ENCODE measurements around the gene IQSEC2.

The IQSEC2 gene

DNA sequence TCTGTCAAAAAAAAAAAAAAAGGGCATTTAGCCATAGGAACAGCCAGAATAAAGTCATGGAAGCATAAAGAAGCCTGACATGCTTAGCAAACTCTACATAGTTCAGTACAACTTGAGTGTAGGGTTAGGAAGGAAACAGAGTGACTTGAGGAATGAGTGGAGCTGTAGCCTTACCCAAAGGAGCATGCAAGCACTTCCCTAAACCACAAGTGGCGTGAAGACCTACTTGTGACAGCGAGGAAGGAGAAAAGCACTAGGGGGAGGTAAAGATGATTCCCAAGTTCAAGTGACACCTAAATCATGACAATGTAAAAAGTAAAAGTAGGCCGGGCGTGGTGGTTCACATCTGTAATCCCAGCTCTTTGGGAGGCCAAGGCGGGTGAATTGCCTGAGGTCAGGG, 21.8 kb upstream of the IQSEC2 start:
- no peak for DNase-seq

DNA sequence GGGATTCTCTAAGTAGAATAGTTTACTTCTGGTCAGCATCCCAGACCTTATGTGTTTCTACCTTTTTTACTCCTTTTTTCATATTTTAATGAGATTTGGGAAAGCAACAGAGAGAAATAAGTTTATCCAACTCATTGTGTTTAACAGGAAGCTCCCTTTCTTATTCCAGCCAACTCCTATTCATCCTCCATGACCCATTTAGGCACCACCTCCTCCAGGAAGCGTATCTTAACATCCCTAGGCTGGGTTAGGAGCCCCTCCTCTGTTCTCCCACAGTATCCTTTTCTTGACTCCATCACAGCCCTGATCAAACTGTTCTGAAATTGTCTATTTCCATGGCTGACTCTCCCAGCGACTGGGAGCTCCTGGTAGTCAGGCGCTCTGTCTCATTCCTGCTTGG, 18.8 kb upstream of the IQSEC2 start:
- DNase-seq = no peak

DNA sequence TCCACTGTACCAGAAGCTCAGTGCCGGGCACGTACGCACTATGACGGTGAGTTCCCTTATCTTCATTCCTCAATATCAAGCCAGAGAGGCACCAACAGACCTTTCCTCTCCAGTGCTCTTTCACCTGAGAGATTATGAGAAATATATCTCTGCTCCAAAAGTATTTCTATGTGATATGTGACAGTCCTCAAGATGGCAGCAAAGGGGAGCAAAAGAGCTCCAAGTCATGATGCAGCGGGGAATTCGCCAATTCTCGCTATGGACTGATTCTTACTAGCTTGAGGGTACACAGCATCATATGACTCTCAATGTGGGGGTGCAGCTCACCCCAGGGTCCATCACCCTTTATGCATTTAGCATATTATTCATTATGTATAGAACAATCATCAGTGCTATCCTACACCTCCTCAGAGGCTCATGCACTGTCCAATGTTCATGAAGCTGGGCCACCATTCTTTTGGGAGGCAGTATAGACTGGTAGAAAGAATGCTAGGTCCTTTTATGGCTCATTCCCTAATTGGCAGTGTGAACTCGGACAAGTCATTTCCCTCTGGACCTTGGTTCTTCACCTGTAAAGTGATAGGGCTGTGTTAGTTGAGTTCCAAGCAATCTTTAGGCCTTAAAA, 12.8 kb upstream of the IQSEC2 start:
- no peak for DNase-seq

DNA sequence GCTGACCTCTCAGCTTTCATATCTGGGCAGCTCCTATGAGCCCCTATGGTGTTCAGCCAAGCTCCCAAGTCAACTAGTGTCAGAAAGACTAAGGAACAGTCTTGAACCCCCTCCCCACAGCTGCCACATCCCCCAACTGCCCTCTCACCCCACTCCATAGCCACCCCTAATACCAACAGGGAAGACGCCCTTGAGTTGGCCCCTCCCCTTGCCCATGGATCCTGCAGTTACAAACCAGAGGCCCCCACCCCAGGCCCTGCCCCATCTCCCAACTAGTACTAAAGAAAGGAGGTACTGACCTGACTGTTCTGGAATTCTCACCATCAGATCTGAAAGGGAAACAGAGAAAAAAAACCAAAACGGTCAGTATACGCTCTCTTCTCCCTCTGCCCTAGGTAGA, 10.2 kb upstream of the IQSEC2 start:
- no peak for DNase-seq

DNA sequence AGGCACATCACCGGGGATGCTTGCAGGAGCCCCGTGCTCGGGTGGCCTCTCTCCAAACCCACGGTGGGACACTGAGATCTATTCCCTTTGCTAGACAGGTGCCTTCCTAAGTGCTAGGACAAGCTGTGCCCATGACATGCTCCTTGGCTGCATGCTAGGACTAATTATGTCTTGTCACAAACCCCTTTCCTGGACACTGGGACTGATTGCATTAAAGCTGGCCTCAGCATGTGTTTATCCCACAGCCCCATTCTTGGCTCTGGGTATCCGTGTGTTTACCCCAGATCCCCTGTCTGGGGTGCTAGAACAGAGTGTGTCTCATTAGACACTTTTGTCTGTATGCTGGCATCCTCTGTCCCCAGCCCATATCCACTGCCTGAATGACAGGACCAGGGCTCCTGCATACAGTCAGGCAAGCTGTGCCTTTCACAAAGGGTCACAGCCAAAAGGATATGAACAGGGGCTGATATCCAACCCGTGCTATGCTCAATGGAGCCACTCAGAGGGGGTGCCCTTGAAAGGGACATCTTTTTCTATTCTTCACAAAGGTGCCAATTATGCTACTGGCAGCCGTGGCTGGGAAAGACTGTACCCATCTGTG, 9.2 kb upstream of the IQSEC2 start:
- no peak for DNase-seq

DNA sequence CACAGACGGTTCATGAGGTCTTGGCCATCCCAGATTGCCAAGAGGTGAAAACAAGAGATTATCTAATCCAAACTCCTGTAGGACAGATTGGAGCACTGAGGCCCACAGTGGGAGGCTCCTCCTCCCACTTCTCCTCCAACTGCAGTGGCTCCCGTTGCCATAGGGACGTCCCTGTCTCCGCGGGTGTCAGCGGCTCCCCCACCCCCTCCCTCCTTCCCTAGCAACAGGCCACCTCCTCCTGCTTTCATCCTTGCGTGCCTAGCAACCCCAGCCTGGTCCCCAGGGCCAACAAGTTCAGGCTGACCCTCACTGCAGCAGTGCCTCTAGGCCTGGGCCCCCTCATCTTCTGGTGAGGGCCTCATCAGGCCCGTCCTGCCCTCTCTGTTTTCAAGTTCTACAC, 6.8 kb upstream of the IQSEC2 start:
- peak; percentile 50 for DNase-seq

DNA sequence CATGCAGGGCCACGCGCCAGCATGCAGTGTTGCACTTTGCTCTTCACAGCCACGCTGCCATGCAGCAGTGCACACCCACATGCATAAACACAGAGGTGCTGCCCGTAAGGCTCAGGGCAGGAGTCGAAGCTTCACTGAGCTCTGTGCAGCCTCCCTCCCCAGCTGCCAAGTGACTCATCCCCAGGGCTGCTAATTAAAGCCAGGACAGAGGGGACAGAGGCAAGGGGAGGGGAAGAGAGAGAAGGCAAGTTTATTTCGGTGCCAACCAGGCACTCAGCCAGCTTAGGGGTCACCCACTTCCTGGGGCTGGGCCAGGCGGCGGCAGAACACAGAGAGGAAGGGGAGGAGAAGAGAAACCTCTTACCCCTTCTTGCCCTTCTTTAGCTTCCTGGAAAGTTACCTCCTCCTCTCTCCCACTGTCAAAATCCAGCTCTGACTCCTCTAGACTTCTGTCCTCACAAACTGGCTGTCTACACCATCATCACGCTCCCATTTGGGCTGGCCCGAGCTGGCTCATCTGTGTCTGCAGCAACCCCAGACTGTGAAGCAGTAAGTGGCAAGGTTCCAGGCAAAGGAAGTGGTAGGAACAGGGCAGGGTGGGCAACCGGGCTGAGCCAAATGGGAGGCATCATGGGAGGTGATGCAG, 6.2 kb upstream of the IQSEC2 start:
- no peak for DNase-seq

DNA sequence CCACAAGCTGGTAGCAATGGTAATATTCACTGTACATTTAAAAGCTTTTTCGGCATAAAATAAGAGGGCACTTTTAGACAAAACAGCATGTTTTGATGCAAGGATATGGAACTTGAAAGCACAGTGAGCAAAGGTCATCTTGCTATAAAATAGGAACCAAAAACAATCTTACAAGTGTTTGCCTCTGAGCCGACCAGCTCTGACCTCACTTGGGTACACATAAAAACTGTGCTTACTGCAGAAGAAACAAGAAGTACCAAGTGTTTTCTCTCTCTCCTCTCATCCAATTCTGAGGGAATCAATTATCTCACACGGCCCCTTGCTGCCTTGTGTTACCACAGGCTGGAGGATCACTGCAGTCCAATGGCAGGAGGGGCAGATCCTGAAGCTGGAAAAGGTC, 4.8 kb upstream of the IQSEC2 start:
- DNase-seq = no peak

DNA sequence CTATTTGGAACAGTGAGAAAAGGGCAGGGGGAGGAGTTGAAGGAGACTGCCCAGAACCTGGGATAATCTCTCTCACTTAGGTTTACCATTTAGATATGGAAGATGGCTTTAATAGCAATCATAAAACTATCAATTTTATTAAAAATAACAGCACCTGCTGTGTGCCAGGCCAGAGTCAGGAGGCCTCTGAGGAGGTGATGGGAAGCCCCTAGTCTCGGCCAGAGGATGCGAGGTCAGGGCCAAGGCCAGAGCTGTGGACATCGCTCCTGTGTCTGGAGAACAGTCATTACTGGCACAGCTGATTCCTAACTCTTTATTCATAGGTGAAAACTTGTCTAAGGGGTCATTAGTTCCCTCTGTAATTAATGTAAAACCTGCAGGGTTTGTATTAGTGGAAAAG, 4.2 kb upstream of the IQSEC2 start:
- no peak for DNase-seq

DNA sequence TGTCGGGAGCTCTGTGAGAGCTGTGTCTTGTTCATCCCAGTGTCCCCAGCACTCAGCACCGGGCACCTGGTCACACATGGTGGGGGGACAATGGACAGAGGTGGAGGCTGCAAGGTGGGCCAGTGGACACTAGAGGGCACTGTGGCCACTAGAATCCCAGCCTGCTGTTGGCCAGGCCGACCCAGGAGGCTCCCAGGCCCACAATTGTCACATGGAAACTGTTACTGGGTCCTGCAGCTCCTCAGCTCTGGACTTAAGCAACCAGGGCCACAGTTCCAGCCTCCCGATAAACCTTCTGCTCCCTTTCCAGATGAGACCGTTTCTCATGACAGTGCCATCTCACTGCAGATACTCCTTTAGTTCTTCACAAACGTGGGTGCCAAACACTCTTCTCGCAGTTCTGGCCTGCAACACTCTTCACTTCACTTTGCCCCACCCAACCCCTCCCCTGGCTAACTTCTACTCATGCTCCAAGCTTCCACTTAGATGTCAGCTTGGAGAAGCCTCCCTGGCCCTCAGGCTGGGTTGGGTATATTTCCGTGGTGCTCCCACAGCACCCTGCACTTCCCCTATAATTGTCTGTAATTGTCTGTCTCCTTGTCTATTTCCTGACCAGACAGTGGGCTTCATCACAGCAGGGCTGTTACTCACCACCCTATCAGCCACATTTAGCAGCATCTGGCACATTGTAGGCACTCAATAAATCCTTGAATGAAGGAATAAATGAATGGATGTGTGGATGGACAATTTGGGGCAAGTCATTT, 3.5 kb upstream of the IQSEC2 start:
- no peak for DNase-seq

DNA sequence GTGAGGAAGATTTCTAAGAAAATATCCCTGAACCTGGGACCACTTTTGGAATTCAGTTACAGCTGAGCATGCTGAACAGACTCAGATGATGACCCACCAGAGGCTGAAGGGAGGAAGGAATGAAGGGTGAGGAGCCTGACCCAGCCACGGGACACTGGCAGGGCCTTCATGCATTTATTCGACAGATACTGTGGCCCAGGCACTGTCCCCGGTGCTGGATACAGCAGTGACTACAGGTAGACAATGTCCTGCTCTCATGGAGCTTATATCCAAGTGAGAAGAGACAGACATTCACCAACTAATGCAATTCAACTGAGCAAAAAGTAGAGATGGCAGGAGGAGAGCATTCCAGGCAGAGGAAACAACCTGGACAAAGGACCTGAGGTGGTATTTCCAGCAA, 2.2 kb upstream of the IQSEC2 start:
- DNase-seq = no peak

DNA sequence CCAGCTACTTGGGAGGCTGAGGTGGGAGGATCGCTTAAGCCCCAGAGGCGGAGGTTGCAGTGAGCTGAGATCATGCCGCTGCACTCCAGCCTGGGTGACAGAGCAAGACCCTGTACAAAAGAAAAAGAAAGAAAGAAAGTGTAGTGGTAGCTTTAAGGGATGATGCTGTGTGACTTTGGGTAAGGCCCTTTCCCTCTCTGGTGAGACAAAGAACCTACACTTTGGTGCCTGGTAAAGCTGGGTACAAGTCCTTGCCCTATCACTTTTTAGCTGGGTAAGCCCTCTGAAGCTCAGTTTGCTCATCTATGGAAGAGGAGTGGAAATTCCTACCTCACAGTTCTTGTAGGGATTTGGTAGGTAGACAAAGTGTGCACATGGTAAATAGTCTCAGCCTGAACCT, 1.7 kb upstream of the IQSEC2 start:
- no peak for DNase-seq

DNA sequence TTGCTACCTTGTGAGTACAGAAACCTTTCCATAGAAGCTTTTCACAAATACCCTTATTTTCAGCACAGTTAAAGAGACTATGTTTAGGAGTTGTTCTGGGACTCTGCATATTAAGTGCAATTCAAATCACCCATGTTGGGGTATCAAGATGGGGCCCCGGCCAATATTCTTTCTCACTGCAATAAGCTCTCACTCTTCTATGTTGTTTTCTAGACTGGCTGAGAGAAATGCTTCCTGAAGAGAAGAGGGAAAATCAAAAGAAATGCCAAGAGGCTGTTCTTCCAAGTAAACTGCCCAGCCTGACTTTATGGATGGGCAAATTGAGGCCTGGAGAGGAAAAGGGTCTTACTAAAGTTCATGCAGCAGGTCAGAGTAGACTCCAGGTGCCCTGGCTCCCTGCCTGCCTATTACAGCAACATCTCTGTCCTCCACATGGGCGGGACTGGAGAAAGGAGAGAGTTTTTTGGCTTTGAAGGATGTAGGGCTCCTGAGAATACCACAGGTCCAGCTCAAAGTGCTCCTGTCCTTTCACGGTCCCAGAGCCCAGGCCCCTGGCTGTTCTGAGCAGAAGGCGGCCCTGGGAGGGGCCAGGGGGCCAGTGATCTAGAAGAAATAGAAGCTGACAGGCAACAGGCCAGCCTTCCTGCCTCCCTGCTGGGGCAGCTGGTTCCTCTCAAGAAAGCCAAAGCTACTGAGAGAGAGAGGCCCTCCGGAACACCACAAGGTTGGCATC, 745 bp upstream of the IQSEC2 start:
- no peak for DNase-seq

DNA sequence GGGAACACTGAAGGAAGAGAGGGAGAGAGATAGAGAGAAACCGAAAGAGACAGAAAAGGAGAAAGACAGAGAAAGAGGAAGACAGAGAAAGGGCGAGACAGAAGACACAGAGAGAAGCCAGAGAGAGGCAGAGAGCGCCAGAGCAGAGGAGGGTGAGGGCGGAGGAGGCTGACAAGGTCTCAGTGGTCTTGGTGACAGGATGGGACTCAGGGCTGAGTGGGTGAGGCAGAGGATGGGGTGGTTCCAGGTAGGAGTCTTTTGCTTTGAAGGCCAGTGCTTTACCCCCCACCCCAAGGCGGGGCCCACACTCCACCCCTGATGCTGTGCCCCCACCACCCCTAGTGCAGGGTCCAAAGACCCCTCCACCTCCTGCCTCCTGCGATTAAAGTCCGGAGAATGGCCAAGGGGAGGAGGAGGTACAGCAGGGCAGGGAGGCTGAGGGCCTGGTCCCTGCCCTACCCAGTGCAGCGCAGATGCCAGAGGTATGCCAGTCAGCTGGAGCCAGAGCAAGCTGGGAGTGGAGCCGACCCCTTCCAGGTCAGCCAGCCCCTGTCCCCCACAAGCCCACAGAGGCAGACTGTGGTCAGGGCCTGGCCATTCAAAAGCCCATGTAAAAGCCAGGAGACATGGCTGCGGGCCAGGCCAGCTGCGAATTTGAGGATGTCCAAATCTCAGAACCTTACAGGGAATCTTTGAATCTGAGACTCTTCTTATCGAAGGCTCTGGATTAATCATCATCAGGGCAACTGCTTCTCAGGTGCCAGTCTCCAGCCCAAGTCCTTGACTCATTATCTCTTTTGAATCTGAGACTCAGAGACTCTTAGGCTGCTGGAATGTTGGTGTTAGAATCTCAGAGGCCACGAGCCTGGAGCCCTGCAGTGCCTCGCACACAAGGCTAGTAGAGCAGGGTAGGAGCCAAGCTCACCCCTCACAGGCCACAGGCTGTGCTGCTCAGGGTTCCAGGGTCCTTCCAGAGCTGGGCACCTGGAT, 758 bp downstream of the IQSEC2 start:
- DNase-seq = no peak

DNA sequence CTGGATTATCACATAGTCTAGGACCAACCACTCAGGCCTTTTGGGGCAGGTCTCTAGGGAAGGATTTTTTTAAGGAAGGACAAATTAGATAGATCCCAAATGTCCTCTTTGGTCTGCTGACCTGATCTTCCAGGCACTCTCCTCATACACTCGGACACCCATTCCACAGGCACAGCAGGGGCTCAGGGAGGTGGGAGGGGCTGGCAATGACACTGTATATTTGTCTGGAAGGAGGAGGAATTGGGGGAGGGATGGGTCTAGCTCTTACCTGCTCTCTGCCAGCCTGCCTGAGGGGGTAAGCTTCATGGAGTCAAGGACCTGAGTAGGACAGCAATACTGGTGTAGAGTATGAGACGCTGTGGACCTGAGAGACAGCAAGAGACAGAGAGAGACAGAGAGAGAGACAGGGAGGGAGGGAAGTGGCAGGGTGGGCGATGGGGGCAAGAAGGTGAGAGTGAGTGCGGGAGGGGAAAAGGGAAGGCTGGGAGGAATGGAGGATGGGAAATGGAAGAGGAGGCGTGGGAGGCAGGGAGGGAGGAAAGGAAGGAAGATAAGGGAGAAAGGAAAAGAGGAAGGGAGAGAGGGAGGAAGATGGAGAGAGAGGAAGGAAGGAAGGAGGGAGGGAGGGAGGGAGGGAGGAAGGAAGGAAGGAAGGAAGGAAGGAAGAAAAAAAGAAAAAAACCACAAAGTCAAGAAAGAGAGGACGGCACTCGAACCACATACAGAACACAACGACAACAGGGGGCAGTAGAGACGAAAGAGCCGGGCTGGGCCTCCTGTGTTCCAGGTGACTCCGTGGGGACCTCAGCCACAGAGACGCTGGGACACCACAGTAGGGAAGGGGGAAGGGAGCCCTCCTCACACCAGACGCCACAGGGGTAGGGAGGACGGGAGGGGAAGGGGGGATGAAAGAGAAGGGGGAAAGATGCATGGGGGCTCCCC, 1.8 kb downstream of the IQSEC2 start:
- no peak for DNase-seq

DNA sequence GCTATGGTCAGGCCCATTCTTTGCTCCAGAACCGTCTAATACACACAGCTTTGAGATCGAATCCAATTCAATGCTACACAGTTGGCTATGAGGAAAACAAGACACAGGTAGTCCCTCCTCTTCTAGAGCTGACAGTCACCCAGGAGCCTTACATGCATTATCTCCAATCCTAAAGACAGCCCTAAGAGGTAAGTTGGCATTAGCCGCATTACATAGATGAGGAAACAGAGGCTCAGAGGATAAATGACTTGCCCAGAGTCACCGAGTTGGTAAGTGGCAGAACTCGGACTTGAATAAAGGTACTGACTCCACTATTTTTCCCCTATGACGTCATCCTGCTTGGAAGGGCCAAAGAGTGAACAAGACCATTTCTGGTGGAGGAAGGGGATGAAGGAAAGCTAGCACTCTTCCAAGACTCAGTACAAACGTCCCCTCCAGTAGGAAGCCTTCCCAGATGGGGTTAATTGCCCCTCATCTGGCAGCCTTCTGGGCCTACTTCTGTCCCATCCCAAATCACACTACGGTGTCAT, 8.5 kb downstream of the IQSEC2 start:
- no peak for DNase-seq

DNA sequence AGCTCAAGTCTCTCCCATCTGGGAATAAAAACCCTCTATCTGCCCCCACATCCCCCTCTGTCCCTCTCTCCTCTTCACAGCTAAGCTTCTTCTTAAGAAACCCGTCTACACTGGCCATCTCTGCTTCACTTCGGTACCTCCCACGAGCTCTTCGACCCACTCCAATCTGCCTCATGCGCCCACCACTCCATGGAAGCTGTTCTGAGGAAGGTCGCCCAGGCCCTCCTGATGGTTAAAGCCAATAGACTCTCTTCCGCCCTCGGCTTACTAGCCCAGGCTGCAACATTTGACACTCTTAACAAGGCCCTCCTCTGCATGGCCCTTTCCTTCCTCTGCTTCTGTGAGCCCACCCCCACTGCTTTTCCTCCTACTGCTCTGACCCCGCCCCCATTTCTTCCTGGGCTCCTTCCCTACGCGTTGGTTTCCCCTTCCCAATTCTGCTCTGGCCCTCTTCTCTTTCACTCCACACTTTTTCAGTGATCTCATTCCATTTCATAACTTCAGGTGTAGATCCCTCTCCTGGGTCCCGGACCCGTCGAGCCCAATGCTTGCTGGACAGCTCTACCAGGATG, 11.8 kb downstream of the IQSEC2 start:
- no peak for DNase-seq

DNA sequence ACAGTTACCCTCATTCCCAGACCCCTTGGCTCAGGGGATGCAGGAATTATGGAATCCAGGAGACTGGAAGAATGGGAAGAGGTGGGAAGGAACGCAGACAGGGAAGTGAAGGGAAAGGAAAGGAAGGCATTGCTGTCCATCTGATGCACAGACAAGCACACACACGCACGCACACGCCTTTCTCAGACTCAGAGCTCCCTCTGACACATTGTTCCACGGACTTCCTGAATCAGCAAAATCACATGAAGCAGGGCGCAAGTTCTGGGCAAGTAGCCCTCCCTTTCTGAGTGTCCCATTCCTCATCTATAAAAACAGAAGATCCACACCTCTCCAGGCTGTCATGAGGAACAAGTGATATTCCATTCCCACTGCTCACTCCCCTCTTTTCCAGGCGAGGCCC, 13.2 kb downstream of the IQSEC2 start:
- no peak for DNase-seq

DNA sequence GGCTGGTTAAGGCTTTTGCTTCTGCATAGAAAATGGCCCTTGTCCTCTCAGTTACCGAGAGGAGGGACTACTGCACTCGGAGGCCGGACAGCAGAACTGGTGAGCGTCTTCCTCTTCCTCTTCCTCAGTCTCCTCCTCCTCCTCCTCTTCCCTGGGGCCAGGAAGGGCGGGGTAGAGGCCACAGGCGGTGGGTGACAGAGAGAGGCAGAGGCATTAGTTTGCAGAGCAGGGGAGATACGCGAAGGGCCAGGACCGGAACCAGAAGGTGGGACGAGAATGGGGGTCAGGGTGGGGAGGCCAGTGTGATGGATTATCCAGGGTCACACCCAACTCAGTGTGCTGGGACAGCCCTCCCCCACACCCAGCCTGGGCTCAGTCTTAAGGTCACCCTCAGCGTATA, 14.5 kb downstream of the IQSEC2 start:
- no peak for DNase-seq

Measured in NCI-H1436 treated with DMSO at 0.1 percent for 48 hours (cell line).